Gastrocnemius medialis (tissue), 4 donors: Measurements from ENCODE around the gene MCF2L. TPM values are rescaled to one million over a fixed set of nuclear protein-coding genes. Genes with fewer than 3 reads are reported as not detected.
A peak's percentile ranks its signal among the peaks of the same experiment; 100 is the strongest.

Experiments
- ATAC-seq, 2 donors: fragments of 150-250 bp; one replicate each; pipeline ENCODE4 v1.9.1; 2016
- DNase-seq, 2 donors: peaks; one replicate each; pipeline ENCODE4 v3.0.0-alpha.2; 2019
- H3K27ac ChIP-seq, 4 donors: fragments of 200-600 bp; sonication (generic); 1 replicate in 1 of 4; 2 replicates in 3 of 4; pipeline ENCODE4 v1.5.1; 2016 to 2018; ENCODE audit warnings: mild to moderate bottlenecking in 2 of 4, moderate library complexity in 1 of 4
- H3K27me3 ChIP-seq, 3 donors: fragments of 200-600 bp; sonication (generic) in 2 of 3; 1 replicate in 1 of 3; 2 replicates in 2 of 3; pipeline versions ENCODE4 v1.5.1 to v1.6.0; 2016 to 2019; ENCODE audit warnings: mild to moderate bottlenecking in 1 of 3, moderate library complexity in 1 of 3
- H3K36me3 ChIP-seq, 2 donors: fragments of 200-600 bp; sonication (generic) in 1 of 2; one replicate each; pipeline ENCODE4 v1.5.1; 2017 to 2018
- H3K4me1 ChIP-seq, 2 donors: fragments of 200-600 bp; sonication (generic) in 1 of 2; one replicate each; pipeline ENCODE4 v1.5.1; 2016 to 2017; ENCODE audit warnings: mild to moderate bottlenecking in 2 of 2
- H3K4me3 ChIP-seq, 4 donors: fragments of 200-600 bp; sonication (generic) in 3 of 4; 1 replicate in 1 of 4; 2 replicates in 3 of 4; pipeline ENCODE4 v1.5.1; 2016 to 2019; ENCODE audit warnings: mild to moderate bottlenecking in 2 of 4
- H3K9me3 ChIP-seq, 3 donors: fragments of 200-600 bp; sonication (generic) in 2 of 3; 1 replicate in 1 of 3; 2 replicates in 2 of 3; pipeline ENCODE4 v1.5.1; 2016 to 2019
- CTCF ChIP-seq, 5 experiments: fragments of 450-650 bp in 3 of 5; fragments of 200-600 bp in 2 of 5; sonication (generic) in 2 of 5; IDR thresholded peaks in 4 of 5; conservative IDR thresholded peaks in 1 of 5; 1 replicate in 4 of 5; 2 replicates in 1 of 5; pipeline ENCODE4 v1.5.1; 2016 to 2019; ENCODE audit warnings: antibody characterized with exemption in 5 of 5, mild to moderate bottlenecking in 3 of 5, moderate library complexity in 3 of 5
- POLR2A ChIP-seq, 2 donors: fragments of 450-650 bp; IDR thresholded peaks; one replicate each; pipeline ENCODE4 v1.6.1; 2017; ENCODE audit warnings: antibody characterized with exemption in 2 of 2, mild to moderate bottlenecking in 2 of 2, moderate library complexity in 2 of 2
- in situ Hi-C, 4 donors: fragments of 200-750 bp; cut with MboI; loops; one replicate each; pipeline versions ENCODE4 v1.15.0 to v1.8.0; 2017; ENCODE audit warnings: low sequenced_read_pairs in 4 of 4
- intact Hi-C: fragments of 100-400 bp; cut with DNase I; formaldehyde crosslinking; loops from one replicate; pipeline ENCODE4 v1.15.1; 2023; ENCODE audit warnings: low total_unique reads
- total RNA-seq, 4 donors: library from RNA; depleted of rRNA; stranded (reverse); fragments of >200 nt; gene quantifications; one replicate each; pipeline versions ENCODE4 v1.1.0 to v1.2.3, GENCODE V29; 2016

Gene MCF2L
- total RNA-seq, 4 donors from 2014 or later = 16.1 to 21.2 (median 19.4) TPM

DNA sequence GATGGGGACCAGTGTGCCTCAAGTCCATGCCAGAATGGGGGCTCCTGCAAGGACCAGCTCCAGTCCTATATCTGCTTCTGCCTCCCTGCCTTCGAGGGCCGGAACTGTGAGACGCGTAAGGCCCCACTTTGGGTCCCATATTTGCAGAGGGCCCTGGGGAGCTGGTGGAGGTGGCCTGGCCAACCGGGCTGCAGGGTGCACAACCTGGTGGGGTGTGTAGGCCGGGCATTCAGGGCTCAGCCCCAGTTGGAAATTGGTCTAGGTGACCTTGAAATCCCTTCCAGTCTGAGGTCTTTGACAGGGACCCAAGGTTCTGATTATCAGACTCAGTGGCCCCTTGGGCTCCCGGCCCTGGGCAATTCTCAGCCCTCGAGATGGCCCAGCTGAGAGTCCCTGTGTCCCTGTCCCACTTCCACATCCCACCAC lies 144.8 kb downstream of the MCF2L start:
- Histone ChIP-seq H3K36me3 (no peaks in the 10 kb centered on the region), H3K27me3 (peaks cover 26 to 29% (median 29%) of the 10 kb centered on the region in 3 donors), H3K4me1 (no peaks in the 10 kb centered on the region), H3K9me3 (no peaks in the 10 kb centered on the region), H3K27ac (no peak overlapping the region), H3K4me3 (no peak overlapping the region)
- TF ChIP-seq POLR2A (IDR thresholded peaks at IDR 0.05) (no peak), CTCF (IDR thresholded peaks at IDR 0.05 in 4 of 5, conservative IDR thresholded peaks at IDR 0.05 in 1 of 5) (no peak)
- no peak for ATAC-seq
- intact Hi-C loops = no loop called here
- peak in 1 of 2 donors; percentile 4 for DNase-seq
- in situ Hi-C loops = no loop called here

DNA sequence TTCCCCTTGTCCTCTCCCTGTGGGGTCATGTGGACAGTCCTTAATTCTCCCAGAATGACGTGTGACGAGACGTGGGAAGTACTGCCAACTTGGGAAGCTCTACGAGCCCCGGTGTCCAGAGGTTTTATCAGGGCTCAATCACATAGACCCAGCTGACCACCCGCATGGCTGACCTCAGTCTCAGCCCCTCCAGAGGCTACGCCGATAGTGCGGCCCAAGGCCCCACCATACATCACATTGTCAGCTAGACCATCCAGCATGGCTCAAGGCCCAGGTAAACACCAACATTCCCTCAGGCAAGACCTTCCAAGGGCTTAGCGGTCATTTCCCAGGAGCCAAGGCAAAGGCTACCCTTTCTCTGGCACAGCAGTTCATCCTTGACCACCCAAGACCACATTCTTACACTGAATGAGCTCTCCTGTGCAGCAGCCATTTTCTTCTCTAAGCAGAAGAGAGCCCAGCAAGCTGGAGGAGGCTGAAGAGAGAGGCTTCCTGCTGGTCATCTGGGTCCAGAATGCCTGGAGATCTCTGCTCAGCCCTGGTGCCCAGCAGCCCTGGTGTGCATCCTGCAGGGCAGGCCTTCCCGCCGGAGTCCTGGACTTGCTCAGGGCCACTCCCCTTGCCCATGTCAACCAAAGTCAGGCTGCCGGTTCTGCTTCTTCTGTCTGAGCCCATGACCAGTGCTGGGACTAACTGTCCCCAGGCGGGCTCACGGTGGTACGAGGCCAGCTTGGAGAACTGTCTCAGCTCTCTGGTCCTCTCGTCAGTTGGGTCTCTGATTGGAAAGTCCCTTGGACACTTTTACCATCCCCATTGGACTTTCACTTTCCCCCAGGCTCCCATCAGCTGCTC lies 145.7 kb downstream of the MCF2L start:
- no peak for TF ChIP-seq POLR2A (IDR thresholded peaks at IDR 0.05)
- TF ChIP-seq CTCF (IDR thresholded peaks at IDR 0.05 in 4 of 5, conservative IDR thresholded peaks at IDR 0.05 in 1 of 5) = no peak
- H3K4me1 ChIP-seq = no peaks in the 10 kb centered on the region
- no peaks in the 10 kb centered on the region for H3K36me3 ChIP-seq
- intact Hi-C loops = no loop called here
- H3K4me3 ChIP-seq = no peak overlapping the region
- ATAC-seq = no peak
- in situ Hi-C loops = no loop called here
- no peaks in the 10 kb centered on the region for H3K9me3 ChIP-seq
- peak in 1 of 2 donors; percentile 6 for DNase-seq
- no peak overlapping the region for H3K27ac ChIP-seq
- peaks cover 19 to 24% (median 22%) of the 10 kb centered on the region in 3 donors for H3K27me3 ChIP-seq

- DNase-seq = peak in 1 of 2 donors; percentile 2
- ATAC-seq = no peak
These were observed 146.6 kb downstream of the MCF2L start for GRCh38 chr13:113115363-113116205.

More at GRCh38 chr13:113115363-113116205, 146.6 kb downstream of the MCF2L start:
- H3K4me3 ChIP-seq = no peak overlapping the region
- no peaks in the 10 kb centered on the region for H3K4me1 ChIP-seq
- no peak for TF ChIP-seq CTCF (IDR thresholded peaks at IDR 0.05 in 4 of 5, conservative IDR thresholded peaks at IDR 0.05 in 1 of 5)
- no peak for TF ChIP-seq POLR2A (IDR thresholded peaks at IDR 0.05)
- no peak overlapping the region for H3K27ac ChIP-seq
- in situ Hi-C loops (no loop called here), intact Hi-C loops (no loop called here)
- H3K9me3 ChIP-seq = no peaks in the 10 kb centered on the region
- peaks cover 12 to 15% (median 14%) of the 10 kb centered on the region in 3 donors for H3K27me3 ChIP-seq
- no peaks in the 10 kb centered on the region for H3K36me3 ChIP-seq
